Stimulated activated effector memory CD8-positive, alpha-beta T cell treated with anti-CD3 and anti-CD28 coated beads, Interleukin-12 subunit alpha, Interleukin-12 subunit beta, amount 100 ng/mL, for 72 hours (primary cell): ENCODE measurements around the gene ARID3C.
A peak's percentile ranks its signal among the peaks of the same experiment; 100 is the strongest.

Experiments used
- ATAC-seq: fragments of 150-1000 bp; cut with Tn5 transposase; 2 replicates; pipeline ENCODE4 v1.10.0; 2021
- DNase-seq, 2 donors: peaks; one replicate each; pipeline ENCODE4 v3.0.0; 2021 to 2022; ENCODE audit warnings: low spot score in 2 of 2
- H3K27ac Mint-ChIP-seq: one replicate; pipeline ENCODE4 v1.8.0; 2022; ENCODE audit warnings: mild to moderate bottlenecking, mixed read lengths
- H3K36me3 Mint-ChIP-seq: one replicate; pipeline ENCODE4 v1.8.0; 2022; ENCODE audit warnings: mild to moderate bottlenecking, mixed read lengths
- H3K4me1 Mint-ChIP-seq: one replicate; pipeline ENCODE4 v1.8.0; 2022; ENCODE audit warnings: mixed read lengths
- H3K4me3 Mint-ChIP-seq: one replicate; pipeline ENCODE4 v1.8.0; 2022; ENCODE audit warnings: mild to moderate bottlenecking, mixed read lengths
- H3K9me3 Mint-ChIP-seq: one replicate; pipeline ENCODE4 v1.8.0; 2022; ENCODE audit warnings: mixed read lengths

The ARID3C gene

GRCh38 chr9:34582787-34583186 is 46.1 kb downstream of the ARID3C start:
- Mint-ChIP-seq H3K9me3 (no peaks in the 10 kb centered on the region), H3K27ac (no peak overlapping the region), H3K36me3 (no peaks in the 10 kb centered on the region), H3K4me3 (no peak overlapping the region), H3K4me1 (peaks cover 11% of the 10 kb centered on the region)
- DNase-seq (no peak), ATAC-seq (no peak)

DNA sequence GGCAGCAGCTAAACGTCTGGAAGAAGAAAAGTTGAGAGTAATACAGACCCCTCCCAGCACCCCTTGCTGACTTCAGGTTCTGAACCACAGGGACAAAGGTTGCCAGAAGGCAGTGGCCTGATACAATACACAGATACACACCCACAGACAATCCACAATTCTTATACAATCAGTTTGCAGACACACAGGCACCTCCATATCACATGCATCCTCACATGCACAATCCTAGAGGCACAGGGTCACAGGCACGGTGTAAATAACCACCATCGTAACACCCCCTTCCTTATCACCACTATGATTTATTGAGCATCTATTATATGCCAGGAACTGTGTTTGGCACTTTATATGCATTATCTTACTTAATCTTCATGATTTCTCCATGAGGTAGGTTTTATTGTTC is 47.5 kb downstream of the ARID3C start:
- Mint-ChIP-seq H3K9me3 (no peaks in the 10 kb centered on the region), H3K27ac (no peak overlapping the region), H3K4me3 (no peak overlapping the region), H3K4me1 (peaks cover 24% of the 10 kb centered on the region), H3K36me3 (no peaks in the 10 kb centered on the region)
- no peak for DNase-seq
- ATAC-seq, result no peak

DNA sequence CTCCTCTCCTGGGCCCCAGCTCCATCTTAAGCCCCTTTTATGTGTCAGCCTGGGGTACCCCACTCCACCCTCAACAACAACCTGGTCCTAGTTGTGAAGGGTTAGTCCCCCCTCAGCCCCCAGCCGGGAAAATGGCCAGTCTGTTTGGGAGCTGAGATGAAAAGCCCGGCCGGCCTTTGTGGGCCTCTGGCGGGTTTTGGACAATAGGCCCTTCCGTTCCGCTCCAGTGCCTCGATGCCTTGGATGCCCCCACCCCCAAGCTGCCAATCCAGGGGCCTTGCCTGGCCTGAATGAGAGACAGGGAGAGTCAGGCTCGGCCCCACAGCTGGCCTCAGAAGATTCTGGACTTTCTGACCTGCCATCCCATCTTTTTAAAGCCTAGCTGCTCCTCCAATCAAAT is 48.5 kb downstream of the ARID3C start:
- no peak for ATAC-seq
- Mint-ChIP-seq H3K4me3 (no peak overlapping the region), H3K9me3 (no peaks in the 10 kb centered on the region), H3K36me3 (no peaks in the 10 kb centered on the region), H3K4me1 (peaks cover 31% of the 10 kb centered on the region), H3K27ac (no peak overlapping the region)
- DNase-seq, result no peak

DNA sequence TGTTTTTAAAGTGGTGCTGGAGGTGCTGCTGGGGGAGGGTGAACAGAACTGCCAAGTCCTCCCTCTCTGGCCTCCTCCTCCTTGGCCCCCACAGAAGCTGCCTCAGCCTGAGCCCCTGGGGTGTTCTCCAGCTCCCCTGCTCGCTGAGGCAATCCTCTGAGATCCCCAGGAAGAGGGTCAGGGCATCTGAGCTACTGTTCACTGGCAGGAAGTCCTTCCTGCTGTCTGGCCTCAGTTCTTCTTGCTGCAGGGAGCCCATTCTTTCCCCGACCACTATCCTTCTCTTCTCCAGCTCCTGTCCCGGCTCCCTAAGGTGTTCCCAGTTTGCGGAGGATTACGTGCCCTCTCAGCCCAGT is 49.1 kb downstream of the ARID3C start:
- Mint-ChIP-seq H3K27ac (no peak overlapping the region), H3K36me3 (no peaks in the 10 kb centered on the region), H3K4me1 (peaks cover 31% of the 10 kb centered on the region), H3K4me3 (no peak overlapping the region), H3K9me3 (no peaks in the 10 kb centered on the region)
- ATAC-seq (no peak), DNase-seq (no peak)

GRCh38 chr9:34579104-34579807 is 49.6 kb downstream of the ARID3C start:
- Mint-ChIP-seq H3K9me3 (no peaks in the 10 kb centered on the region), H3K27ac (no peak overlapping the region)

DNA sequence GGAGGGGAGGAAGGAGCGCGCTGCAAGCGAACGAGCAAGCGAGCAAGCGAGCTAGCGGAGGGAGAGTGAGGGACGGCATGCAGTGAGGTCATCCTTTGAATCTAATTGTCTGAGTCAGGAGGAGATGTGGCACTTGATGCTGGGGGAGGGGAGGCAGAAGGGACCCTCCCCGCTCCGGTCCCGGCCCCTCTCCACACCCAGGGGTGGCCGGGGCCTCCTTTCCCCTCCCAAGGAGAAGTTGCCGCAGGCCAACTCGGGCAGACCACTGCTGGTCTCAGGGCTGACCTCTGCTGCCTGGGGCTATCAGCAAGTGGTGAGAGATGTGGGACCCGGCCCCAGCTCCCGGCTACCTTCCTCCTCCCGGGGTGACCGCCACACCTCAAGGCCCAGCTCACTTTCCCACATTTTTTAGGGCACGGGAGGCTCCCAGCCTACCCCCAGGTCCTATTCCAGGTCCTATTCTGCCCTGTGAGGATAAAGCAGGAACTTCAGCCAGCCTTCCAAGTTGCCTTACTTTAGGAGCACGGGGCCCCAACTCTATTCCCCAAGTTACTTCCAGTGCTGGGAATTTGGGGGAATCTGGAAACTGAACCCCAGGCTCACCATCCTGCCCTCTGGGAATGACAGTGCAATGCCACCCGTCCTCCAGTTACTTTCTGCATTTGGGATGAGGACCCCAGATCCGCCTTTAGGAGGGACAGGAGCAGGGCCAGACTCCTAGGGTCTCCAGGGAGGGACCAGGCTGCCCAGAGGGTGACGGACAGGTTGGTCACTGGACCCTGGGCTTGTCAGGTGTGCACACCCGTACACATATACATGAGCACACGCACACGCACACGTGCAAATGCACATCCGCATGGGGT is 50.4 kb downstream of the ARID3C start:
- no peak for DNase-seq
- ATAC-seq, result peak; percentile 51

More at GRCh38 chr9:34579104-34579807, 49.6 kb downstream of the ARID3C start:
- DNase-seq (no peak), ATAC-seq (no peak)
- no peaks in the 10 kb centered on the region for H3K36me3 Mint-ChIP-seq
- no peak overlapping the region for H3K4me3 Mint-ChIP-seq
- peaks cover 31% of the 10 kb centered on the region for H3K4me1 Mint-ChIP-seq

DNA sequence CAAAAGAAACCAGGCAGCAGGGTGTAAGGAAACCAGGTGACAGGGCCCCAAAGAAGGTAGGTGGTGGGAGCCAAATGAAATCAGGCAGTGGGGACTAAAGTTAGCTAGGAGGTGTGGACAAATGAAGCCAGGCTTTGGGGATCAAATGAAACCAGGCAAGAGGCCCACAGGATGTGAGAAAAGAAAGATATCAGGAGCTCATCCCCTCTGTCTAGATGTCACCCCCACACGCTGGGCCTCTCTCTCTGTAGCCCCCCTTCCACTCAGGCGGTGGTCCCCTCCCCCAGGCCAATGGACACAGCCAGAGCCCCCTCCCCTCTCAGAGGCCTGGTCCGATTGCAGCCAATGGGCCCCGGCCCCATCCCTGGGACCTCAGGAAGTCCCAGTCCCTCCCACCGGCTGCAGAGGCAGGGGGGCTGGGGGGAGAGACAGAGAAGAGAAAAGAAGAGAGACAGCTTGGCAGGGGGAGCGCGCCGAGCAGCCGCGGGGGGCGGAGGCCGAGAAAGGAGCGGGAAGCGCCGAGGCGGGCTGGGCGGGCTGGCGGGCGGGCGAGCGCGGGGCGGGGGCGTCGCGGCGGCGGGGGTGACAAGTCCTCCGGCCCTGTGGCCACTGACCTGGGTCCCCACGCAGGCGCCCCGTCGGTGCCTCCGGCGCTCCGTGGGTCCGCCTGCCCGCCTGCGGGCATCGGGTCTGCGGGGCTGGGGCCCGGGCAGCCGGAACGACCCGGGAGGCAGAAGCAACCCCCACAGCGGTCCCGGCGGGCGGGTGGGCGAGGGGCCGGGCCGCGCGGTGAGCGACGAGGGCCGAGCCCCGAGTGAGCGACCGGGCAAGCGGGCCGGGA is 51.2 kb downstream of the ARID3C start:
- DNase-seq (no peak), ATAC-seq (no peak)
- Mint-ChIP-seq H3K9me3 (no peaks in the 10 kb centered on the region), H3K36me3 (no peaks in the 10 kb centered on the region), H3K4me3 (peak overlapping the region; percentile 67), H3K4me1 (peaks cover 31% of the 10 kb centered on the region), H3K27ac (no peak overlapping the region)

More for the DNA sequence above, 50.4 kb downstream of the ARID3C start:
- no peak overlapping the region for H3K27ac Mint-ChIP-seq
- peak overlapping the region; percentile 67 for H3K4me3 Mint-ChIP-seq
- H3K4me1 Mint-ChIP-seq, result peaks cover 31% of the 10 kb centered on the region
- H3K36me3 Mint-ChIP-seq, result no peaks in the 10 kb centered on the region
- no peaks in the 10 kb centered on the region for H3K9me3 Mint-ChIP-seq

GRCh38 chr9:34576597-34577399 is 52.1 kb downstream of the ARID3C start:
- DNase-seq (no peak), ATAC-seq (no peak)
- Mint-ChIP-seq H3K4me1 (peaks cover 31% of the 10 kb centered on the region), H3K4me3 (peak overlapping the region; percentile 67), H3K9me3 (no peaks in the 10 kb centered on the region), H3K36me3 (no peaks in the 10 kb centered on the region), H3K27ac (no peak overlapping the region)

DNA sequence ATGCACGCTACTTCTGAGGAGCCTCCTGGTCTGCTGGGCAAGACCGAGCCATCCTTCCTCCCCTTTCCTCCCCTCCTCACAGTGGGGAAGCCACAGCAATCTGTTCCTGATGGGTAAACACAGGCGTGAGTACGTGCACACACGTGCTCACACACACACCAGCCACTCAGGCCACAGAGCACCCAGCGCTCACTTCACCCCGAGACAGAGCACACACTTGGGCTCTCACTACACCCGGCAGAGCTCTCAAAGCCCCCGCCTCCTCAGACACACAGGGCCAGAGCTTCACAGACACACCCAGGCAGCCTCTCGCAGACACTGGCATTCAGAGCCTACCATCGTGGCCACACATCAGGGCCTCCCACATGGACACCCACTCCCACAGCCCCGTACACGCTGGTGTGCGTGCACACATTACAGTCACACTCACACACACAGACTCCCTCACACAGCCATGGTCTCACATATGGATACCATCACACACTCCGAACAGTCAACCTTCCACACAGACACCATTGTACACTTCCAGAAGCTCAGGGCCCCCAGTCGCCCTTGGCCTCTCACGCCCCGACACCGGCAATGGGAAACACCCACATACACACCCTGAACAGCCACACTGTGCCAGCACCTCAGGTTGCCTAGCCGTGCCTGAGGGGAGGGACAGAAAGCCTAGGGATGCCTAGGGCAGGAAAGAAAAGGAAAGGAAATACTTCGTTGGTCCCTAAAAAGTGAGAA is 52.8 kb downstream of the ARID3C start:
- no peaks in the 10 kb centered on the region for H3K9me3 Mint-ChIP-seq
- H3K4me1 Mint-ChIP-seq, result peaks cover 31% of the 10 kb centered on the region
- ATAC-seq, result no peak
- no peak for DNase-seq
- H3K27ac Mint-ChIP-seq, result no peak overlapping the region
- H3K36me3 Mint-ChIP-seq, result no peaks in the 10 kb centered on the region
- H3K4me3 Mint-ChIP-seq, result no peak overlapping the region

GRCh38 chr9:34575241-34575640 is 53.6 kb downstream of the ARID3C start:
- no peak for ATAC-seq
- Mint-ChIP-seq H3K36me3 (no peaks in the 10 kb centered on the region), H3K27ac (no peak overlapping the region), H3K9me3 (no peaks in the 10 kb centered on the region), H3K4me1 (peaks cover 31% of the 10 kb centered on the region), H3K4me3 (no peak overlapping the region)
- no peak for DNase-seq

- Mint-ChIP-seq H3K4me1 (peaks cover 30% of the 10 kb centered on the region), H3K4me3 (no peak overlapping the region), H3K27ac (no peak overlapping the region), H3K36me3 (no peaks in the 10 kb centered on the region), H3K9me3 (no peaks in the 10 kb centered on the region)
- no peak for DNase-seq
- no peak for ATAC-seq
These were observed 54.3 kb downstream of the ARID3C start for GRCh38 chr9:34574571-34574970.

GRCh38 chr9:34573599-34574325 is 55.1 kb downstream of the ARID3C start:
- DNase-seq (no peak), ATAC-seq (no peak)
- Mint-ChIP-seq H3K4me3 (no peak overlapping the region), H3K27ac (no peak overlapping the region), H3K9me3 (no peaks in the 10 kb centered on the region), H3K36me3 (no peaks in the 10 kb centered on the region), H3K4me1 (peaks cover 24% of the 10 kb centered on the region)

GRCh38 chr9:34572628-34573027 is 56.2 kb downstream of the ARID3C start:
- Mint-ChIP-seq H3K27ac (no peak overlapping the region), H3K4me1 (peaks cover 19% of the 10 kb centered on the region), H3K9me3 (no peaks in the 10 kb centered on the region), H3K36me3 (no peaks in the 10 kb centered on the region), H3K4me3 (no peak overlapping the region)
- no peak for DNase-seq
- ATAC-seq, result peak; percentile 48

- no peak for DNase-seq
- ATAC-seq, result no peak
These were observed 56.8 kb downstream of the ARID3C start for GRCh38 chr9:34572092-34572491.

More at GRCh38 chr9:34572092-34572491, 56.8 kb downstream of the ARID3C start:
- H3K36me3 Mint-ChIP-seq, result no peaks in the 10 kb centered on the region
- peaks cover 13% of the 10 kb centered on the region for H3K4me1 Mint-ChIP-seq
- no peaks in the 10 kb centered on the region for H3K9me3 Mint-ChIP-seq
- no peak overlapping the region for H3K27ac Mint-ChIP-seq
- no peak overlapping the region for H3K4me3 Mint-ChIP-seq
